ENCODE data around the gene PHKG2. TPM values are rescaled to one million over a fixed set of nuclear protein-coding genes. Genes with fewer than 3 reads are reported as not detected.

The PHKG2 gene
- polyA plus RNA-seq, 4 donors = 19.4 to 44.5 (median 26.0) TPM

DNA sequence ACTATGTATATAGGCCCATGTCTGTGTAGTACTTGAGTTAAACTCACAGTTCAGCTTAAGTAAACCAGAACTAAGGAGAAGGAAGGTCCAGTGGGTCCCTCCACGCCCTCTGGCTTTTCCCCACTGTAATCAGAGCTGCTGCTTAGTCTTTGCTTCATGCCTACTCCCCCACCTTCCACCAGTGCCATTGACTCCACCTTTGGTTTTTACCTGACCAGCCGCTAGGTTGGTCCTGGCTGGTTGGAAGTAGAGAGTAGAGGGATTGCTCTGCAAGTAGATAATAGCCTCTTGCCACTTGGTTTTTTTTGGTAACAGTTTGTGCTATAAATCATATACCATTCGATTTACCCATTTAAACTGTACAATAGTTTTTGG lies 22.8 kb upstream of the PHKG2 start:
- DNase-seq (ENCODE audit: low read depth in 4 of 4, low spot score in 3 of 4) = no peak

DNA sequence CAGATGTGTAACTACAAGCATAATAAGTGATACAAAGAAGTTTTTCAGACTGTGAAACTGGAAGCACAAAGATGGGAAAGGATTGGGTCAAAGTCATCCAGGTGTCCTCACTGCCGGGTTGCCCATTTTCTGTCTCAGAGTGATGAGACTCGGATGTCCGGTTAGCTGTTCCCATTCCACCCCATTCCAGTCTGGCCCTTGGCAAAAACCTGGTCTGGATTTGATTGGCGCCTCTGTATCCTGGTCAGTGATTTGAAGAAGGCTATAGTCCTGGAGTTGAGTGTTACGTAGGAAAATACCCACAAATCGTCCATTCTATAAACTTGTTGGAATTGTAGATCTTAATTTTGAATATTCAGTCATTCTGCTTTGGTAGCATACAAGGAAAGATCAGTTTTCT lies 19.9 kb upstream of the PHKG2 start:
- no peak for DNase-seq (ENCODE audit: low read depth in 4 of 4, low spot score in 3 of 4)

DNA sequence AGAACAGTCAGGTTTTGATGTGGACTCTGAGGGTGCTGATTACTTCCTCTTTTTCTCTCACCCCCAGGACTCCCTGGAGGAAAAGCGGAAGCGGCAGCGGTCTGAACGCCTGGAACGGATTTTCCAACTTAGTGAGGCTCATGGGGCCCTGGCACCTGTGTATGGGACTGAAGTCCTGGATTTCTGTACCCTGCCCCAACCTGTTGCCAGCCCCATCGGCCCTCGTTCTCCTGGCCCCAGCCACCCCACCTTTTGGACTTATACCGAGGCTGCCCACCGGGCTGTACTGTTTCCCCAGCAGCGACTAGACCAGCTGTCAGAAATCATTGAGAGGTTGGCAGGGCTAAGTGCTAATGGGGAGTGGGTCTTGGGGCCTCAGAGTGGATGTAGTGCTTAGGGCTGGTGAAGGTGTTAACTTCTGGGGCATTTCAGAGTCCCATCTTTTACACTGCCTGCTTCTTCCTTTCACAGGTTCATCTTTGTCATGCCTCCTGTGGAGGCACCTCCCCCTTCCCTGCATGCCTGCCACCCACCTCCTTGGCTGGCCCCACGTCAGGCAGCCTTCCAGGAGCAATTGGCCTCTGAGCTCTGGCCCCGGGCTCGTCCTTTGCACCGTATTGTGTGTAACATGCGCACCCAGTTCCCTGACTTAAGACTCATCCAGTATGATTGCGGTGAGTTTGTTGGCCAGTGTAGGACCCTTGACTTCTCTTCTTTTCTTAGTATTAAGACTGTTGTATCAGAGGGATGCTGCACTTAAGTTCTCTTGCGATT lies 19.1 kb upstream of the PHKG2 start:
- DNase-seq (ENCODE audit: low read depth in 4 of 4, low spot score in 3 of 4) = no peak

DNA sequence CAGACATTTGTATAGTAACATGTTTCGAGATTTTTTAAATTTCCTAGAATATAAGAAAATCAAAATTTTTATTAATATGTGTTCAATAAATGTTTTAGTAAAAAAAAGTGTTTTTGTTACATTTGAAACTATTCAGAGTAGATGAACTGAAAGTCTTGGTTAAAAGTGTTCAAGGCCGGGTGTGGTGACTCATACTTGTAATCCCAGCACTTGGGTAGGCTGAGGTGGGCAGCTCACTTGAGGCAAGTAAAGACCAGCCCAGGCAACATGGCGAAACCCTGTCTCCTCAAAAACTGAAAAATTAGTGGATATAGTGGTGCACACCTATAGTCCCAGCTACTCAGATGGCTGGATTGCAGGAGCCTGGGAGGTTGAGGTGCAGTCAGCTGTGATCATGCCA lies 16.8 kb upstream of the PHKG2 start:
- DNase-seq (ENCODE audit: low read depth in 4 of 4, low spot score in 3 of 4) = no peak

DNA sequence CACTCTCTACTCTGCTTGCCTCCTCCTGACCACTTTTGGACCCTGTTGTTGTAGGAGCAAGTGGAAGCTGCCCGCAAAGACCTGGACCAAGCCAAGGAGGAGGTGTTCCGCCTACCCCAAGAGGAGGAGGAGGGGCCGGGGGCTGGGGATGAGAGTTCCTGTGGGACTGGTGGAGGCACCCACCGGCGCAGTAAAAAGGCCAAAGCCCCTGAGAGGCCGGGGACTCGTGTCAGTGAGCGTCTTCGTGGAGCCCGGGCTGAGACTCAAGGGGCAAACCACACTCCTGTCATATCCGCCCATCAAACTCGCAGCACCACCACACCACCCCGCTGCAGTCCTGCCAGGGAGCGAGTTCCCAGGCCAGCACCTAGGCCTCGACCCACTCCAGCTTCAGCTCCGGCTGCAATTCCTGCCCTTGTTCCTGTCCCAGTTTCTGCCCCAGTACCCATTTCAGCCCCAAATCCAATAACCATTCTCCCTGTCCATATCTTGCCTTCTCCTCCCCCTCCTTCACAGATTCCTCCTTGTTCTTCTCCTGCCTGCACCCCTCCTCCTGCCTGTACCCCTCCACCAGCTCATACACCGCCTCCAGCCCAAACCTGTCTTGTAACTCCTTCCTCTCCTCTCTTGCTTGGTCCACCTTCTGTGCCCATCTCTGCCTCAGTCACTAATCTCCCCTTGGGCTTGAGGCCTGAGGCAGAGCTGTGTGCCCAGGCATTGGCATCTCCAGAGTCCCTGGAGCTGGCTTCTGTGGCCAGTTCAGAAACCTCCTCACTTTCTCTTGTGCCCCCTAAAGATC lies 11.0 kb upstream of the PHKG2 start:
- no peak for DNase-seq (ENCODE audit: low read depth in 4 of 4, low spot score in 3 of 4)

DNA sequence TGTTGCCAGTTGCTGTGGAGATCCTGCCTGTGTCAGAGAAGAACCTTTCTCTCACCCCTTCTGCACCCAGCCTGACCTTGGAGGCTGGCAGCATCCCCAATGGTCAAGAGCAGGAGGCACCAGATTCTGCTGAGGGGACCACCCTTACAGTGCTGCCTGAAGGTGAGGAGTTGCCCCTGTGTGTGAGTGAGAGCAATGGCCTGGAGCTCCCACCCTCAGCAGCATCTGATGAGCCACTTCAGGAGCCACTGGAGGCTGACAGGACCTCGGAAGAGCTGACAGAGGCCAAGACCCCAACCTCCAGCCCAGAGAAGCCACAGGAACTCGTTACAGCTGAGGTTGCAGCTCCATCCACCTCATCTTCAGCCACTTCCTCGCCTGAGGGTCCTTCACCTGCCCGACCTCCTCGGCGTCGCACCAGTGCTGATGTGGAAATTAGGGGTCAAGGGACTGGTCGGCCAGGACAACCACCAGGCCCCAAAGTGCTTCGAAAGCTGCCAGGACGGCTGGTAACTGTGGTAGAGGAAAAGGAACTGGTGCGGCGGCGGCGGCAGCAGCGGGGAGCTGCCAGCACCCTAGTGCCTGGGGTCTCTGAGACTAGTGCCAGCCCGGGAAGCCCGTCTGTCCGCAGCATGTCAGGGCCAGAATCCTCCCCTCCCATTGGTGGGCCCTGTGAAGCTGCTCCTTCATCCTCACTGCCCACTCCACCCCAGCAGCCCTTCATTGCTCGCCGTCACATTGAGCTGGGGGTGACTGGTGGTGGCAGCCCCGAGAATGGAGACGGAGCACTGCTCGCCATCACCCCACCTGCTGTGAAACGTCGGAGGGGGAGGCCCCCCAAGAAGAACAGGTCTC lies 10.2 kb upstream of the PHKG2 start:
- no peak for DNase-seq (ENCODE audit: low read depth in 4 of 4, low spot score in 3 of 4)

DNA sequence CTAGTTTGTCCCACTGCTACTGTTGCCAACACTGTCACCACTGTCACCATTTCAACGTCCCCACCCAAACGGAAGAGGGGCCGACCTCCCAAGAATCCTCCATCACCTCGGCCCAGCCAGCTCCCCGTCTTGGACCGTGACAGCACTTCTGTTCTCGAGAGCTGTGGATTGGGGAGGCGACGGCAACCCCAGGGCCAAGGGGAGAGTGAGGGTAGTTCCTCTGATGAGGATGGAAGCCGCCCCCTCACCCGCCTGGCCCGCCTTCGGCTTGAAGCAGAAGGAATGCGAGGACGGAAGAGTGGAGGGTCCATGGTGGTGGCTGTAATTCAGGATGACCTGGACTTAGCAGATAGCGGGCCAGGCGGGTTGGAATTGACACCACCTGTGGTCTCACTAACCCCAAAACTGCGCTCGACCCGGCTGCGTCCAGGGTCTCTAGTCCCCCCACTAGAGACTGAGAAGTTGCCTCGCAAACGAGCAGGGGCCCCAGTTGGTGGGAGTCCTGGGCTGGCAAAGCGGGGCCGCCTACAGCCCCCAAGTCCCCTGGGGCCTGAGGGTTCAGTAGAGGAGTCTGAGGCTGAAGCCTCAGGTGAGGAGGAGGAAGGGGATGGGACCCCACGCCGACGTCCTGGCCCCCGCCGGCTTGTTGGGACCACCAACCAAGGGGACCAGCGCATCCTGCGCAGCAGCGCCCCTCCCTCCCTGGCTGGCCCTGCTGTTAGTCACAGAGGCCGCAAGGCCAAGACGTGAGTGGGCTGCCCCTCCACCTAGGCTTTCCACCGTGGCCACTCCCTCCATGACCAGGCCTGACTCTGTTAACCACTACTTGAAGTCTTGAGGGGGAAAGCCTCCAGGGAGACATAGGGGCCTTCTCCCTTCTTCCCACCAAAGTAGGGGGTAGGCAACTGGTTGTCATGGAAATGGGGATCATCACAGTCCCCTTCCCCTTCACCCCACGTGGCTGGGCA lies 9.0 kb upstream of the PHKG2 start:
- DNase-seq (ENCODE audit: low read depth in 4 of 4, low spot score in 3 of 4) = no peak

DNA sequence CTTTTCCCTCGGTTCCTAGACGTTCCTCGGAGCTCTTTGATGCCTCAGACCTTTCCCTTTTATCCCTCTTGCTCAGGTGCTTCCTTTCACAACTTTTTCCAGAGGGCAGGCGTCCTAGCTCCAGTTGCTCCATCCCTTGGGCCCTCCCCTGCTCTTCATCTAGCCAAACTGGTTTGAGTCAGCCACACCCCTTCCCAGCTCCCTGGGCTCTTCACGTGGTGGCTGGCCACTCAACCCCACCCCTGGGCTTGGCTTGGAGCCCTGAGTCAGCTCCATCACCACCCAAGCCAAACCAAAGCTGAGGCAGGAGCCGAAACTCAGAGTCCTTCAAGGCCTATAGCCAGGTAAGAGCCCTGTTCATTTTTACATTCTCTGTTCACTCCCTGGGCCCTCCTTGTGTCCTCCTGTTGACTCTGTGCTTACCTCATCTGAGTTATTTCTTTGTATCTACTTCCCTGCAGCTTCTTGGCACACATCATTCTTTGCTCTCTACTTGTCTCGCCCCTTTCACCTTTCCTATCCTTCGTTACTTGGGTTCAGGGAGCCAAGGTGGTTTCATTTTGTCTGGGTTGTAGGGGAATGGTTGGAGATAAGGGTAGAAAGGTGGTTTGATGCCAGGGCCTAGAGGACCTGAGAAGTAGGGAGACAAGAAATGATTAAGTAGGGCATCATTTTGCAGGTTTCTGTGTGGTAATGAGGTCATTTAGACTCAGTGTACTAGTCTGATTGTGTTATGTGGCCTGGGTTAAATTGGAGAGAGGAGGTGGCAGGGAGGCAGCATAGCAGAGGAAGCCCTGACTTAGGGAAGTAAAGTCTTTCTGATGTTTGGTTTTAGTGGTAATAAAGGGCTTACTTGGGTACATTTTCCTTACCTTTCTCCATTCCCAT lies 7.6 kb upstream of the PHKG2 start:
- peak in 2 of 4 donors; percentile 12 to 46 for DNase-seq (ENCODE audit: low read depth in 4 of 4, low spot score in 3 of 4)

DNA sequence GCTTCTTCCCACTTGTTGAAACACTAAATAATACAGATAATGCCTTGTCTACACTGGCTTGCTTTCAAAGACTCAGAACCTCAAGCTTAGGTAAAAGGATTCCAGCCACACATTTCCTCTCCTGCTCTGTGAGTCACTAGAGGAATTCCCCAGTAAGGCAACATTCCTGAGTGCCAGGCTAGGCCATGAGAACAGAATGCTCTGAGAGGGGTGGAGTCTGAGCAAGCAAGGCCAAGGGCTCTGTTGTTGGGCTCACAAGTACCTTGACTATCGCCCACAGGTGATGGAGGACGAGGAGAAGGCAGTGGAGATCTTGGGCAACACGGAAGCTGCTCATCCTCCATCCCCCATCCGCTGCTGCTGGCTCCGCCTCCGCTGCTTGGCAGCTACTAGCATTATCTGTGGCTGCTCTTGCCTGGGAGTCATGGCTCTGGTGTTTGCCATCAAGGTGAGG lies 6.7 kb upstream of the PHKG2 start:
- no peak for DNase-seq (ENCODE audit: low read depth in 4 of 4, low spot score in 3 of 4)

DNA sequence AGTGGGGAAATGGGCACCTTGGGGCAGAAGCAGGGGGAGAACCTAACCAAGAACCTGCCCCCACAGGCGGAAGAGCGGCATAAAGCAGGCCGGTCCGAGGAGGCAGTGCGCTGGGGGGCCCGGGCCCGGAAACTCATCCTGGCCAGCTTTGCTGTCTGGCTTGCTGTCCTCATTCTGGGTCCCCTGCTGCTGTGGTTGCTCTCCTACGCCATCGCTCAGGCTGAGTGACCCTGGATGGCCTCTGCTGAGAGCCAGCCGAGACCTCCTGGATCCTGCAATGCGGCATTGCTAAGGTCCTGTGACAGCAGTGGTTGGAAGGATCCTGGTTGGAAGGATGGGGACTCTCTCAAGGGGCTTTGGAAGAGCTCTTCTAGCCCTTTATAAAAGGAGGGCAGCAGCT lies 4.5 kb upstream of the PHKG2 start:
- DNase-seq (ENCODE audit: low read depth in 4 of 4, low spot score in 3 of 4) = no peak

DNA sequence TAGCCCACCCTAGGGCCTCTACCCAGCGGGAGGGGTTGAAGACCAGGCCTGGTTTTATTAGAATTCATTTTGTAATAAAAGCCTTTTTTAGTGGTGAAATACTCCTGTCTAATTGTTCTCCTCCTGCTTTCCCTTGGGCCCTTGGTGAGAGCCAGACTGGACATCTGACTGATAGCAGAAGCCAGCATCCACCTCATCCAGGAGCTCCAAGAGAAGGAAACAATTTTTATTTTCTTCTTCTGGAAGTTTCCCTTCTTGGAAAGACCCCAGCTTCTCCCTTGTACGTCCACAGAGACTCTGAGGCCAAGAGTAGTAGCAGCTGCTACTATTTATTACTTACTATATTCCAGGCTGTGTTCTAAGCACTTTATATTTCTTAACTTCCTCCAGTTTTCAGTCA lies 4.0 kb upstream of the PHKG2 start:
- DNase-seq (ENCODE audit: low read depth in 4 of 4, low spot score in 3 of 4) = no peak

DNA sequence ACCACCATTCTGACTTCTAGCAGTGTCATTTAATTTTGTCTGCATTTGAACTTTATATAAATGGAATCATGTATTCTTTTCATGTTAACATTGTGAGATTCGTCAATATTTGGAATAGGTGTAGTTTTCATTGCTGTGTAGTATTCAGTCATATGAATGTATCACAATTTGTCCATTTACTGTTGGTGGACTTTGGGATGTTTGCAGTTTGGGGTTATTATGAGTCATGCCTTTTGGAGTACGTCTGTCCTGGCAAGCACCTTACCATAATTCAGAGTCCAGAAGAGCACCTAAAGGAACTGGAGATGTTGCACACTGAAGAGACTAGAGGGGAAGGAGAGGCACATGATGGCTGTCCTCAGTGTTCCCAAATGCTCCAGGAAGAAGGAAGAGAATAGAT lies 3.1 kb upstream of the PHKG2 start:
- DNase-seq (ENCODE audit: low read depth in 4 of 4, low spot score in 3 of 4) = no peak

DNA sequence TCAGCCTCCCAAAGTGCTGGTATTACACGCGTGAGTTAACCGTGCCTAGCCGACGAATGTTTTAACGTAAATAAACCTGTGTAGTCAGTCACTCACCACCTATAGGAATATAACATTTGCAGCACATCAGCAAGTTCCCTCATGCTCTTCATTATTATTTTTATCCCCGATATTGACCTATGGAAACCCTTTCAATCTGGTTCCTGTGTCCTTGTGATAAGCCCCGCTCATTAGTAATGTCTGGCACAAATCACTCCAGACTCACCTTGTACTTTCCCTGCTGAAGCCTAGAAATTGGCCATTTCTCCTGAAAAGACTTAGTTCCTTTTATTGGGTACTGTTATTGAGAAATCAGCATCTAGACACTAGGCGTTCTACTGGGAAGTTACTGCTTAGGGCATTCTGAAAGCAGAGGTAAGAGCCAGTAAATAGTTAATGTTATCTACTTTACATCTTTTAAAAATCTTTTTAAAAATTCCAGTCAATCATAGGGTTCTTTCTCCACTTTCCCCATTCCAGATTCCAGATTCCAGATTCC lies 1.5 kb upstream of the PHKG2 start:
- no peak for DNase-seq (ENCODE audit: low read depth in 4 of 4, low spot score in 3 of 4)

DNA sequence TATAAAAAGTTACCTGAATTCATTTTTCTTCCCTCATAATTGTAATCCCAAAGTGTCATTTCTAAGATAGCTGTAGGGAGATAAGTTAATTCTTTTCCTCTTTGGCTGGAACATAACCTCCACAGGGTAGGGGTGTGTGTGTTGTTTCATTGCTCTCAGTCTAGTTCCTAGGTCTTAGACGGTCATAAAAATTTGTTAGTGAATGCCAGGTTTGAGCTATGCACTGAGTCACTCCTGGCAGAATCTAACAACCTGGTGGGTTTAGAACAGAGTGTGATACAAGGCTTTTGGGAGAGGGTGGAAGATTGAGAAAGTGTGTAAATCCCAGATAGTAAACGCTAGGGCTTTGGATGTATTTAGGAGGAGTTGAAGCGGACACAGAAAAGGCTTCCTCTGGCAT lies 894 bp upstream of the PHKG2 start:
- no peak for DNase-seq (ENCODE audit: low read depth in 4 of 4, low spot score in 3 of 4)

DNA sequence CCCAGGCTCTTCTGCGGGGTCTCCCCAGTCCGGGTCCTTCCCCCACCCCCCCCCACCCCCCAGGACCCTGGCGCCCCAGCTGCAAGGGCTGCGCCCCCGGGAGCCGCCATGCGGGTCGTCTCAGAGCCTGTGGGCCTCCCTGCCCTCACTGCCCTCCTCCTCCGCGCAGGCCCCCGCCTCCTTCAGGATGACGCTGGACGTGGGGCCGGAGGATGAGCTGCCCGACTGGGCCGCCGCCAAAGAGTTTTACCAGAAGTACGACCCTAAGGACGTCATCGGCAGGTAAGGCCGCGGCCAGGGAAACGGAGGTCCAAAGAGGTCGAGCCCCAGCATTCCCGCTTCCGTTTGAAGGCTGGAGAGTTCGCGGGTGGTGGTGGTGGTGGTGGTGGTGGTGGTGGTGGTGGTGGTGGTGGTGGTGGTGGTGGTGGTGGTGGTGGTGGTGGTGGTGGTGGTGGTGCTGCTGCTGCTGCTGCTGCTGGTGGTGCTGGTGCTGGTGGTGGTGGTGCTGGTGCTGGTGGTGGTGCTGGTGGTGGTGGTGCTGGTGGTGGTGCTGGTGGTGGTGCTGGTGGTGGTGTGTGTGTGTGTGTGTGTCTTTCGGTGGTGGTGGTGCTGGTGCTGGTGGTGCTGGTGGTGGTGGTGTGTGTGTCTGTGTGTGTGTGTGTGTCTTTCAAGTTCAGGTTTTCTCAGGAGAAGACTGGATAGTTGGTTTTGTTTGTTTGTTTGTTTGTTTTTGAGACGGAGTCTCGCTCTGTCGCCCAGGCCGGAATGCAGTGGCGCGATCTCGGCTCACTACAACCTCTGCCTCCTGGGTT lies 615 bp downstream of the PHKG2 start:
- DNase-seq (ENCODE audit: low read depth in 4 of 4, low spot score in 3 of 4) = no peak

DNA sequence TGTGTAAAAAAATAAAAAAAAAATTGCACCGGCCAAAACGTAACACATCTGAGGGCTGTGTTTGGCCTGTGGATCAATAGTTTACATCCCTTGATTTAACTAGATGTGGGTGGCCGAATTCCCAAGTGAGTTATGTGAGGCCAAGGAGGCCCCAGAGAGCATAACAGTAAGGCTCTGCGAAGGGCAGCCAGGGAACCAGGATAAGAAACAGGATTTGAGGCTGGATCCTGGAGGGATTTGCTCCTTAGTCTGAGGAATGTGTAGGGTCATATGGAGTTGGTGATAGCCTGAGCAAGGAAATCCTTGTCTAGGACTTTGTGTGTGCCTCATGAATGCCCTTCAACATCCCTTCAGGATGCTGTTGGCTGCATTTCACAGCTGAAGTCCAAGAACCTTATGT lies 2.0 kb downstream of the PHKG2 start:
- DNase-seq (ENCODE audit: low read depth in 4 of 4, low spot score in 3 of 4) = no peak

DNA sequence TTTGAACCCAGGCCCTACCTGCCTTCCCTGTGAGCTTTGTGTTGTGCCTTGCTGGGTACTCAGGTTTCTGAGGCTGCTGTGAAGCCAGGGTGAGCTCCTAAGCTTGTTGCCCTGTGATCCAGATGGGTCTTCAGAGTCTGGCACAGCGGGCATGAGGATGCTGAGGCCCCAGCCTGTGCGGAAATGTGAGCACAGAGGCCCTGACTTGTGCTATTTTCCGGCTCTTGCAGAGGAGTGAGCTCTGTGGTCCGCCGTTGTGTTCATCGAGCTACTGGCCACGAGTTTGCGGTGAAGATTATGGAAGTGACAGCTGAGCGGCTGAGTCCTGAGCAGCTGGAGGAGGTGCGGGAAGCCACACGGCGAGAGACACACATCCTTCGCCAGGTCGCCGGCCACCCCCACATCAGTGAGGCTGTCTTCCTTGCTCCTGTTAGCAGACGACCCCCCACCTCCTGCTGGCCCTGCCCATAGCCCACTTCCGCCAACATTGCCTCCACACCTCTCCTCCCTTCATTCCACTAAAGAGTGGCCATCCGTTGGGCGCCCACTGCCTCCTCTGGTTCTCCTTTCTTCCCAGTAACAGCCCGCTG lies 2.7 kb downstream of the PHKG2 start:
- no peak for DNase-seq (ENCODE audit: low read depth in 4 of 4, low spot score in 3 of 4)

DNA sequence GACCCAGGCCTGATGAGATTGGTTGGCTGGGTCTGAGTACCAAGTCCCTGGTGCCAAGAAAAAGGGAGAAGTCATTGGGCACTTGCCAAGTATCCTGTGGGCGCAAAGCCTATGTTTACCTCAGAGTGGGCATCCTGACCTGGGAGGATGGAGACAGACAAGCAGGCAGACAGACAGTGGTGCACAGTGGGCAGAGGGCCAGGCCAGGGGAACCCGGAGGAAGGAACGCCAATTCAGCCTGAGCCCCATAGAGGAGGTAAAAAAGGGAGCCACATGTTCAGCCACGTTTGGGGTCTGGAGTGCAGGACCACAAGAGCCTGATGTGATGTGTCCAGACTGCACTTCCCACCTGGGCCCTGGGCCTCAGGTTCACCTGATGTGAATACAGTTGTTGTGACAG lies 5.4 kb downstream of the PHKG2 start:
- DNase-seq (ENCODE audit: low read depth in 4 of 4, low spot score in 3 of 4) = no peak

All from left renal pelvis (tissue), 4 donors.